Left ventricle myocardium superior (tissue), 1 donor: ENCODE measurements around the gene KLF3. TPM values are rescaled to one million over a fixed set of nuclear protein-coding genes. Genes with fewer than 3 reads are reported as not detected.

Experiments
- ATAC-seq: fragments of 200-7000 bp; cut with Tn5 transposase; one replicate; pipeline ENCODE4 v1.9.1; 2020; ENCODE audit warnings: mild to moderate bottlenecking, moderate library complexity
- DNase-seq: peaks from one replicate; pipeline ENCODE4 v3.0.0-alpha.2; 2020
- intact Hi-C: fragments of 100-400 bp; cut with micrococcal nuclease; formaldehyde crosslinking; loops from one replicate; pipeline ENCODE4 v1.11.0; 2022
- total RNA-seq: library from RNA; stranded (reverse); fragmentation: NEBNext Ultra II Directional; extraction: Animal tissue kit (Norgen Biotek cat#: 25700); gene quantifications from one replicate; pipeline ENCODE4 v1.2.1, GENCODE V29; 2021
- donor health status: DM: no; HTN: yes; CAD: no; lungs with severe emphysema.

Gene KLF3
- total RNA-seq, 1 donor from 2014 or later, result 17.7 TPM

DNA sequence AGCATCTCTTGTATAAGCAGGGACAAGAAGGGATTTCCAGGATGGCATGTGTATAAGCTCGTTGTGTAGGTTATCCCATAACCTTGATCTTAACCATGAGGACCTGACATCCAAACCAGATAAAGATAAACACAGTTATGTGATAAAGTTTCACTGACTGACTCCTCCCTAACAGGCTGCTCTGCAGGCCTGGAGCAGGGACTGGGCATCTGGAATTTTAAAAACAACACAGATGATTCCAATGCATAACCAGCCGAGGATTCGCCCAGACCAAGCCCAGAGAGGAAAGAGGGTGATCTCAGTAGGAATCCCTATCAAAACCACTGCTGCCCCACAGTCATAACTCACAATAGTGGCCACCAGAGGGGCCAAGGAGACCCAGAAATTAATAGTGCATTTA lies 22.7 kb downstream of the KLF3 start:
- intact Hi-C loops, result no loop called here
- DNase-seq (no peak), ATAC-seq (no peak)

DNA sequence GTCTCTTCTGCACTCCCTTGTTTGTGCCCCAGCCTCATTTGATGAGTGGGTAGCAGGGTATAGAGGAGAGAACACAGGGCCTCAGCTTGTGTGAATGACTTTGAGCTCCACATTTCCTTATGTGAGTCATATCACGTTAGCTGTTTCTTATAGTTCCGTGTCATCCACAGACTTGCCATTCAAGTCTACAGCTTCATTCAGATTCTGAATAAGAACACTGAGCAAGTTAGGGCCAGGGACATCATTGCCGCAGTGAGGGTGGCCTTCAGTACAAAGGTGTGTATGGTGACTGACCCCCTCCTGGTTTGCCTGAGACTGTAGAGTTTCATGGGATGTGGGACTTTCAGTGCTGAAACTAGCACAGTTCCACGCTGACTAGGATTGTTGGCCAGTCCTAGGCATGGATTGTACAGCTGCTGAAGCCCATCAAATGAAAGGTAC lies 23.6 kb downstream of the KLF3 start:
- DNase-seq, result no peak
- intact Hi-C loops, result no loop called here
- ATAC-seq, result no peak

DNA sequence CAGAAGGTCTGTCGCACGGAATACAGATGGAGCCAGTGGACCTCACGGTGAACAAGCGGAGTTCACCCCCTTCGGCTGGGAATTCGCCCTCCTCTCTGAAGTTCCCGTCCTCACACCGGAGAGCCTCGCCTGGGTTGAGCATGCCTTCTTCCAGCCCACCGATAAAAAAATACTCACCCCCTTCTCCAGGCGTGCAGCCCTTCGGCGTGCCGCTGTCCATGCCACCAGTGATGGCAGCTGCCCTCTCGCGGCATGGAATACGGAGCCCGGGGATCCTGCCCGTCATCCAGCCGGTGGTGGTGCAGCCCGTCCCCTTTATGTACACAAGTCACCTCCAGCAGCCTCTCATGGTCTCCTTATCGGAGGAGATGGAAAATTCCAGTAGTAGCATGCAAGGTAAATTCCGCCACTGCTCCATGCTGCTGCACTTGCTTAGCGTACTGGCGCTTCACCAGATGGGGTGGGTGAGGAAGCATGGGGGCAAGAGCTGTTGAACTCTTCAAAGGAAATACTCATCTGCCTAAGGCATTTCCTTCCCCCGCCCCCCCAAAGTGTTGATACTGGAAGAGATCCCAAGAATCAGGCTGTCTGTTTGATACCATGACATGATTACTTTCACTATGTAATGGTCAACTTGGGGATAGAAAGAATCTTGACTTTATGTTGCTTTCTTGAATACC lies 24.8 kb downstream of the KLF3 start:
- ATAC-seq, result no peak
- intact Hi-C loops, result no loop called here
- DNase-seq, result no peak

DNA sequence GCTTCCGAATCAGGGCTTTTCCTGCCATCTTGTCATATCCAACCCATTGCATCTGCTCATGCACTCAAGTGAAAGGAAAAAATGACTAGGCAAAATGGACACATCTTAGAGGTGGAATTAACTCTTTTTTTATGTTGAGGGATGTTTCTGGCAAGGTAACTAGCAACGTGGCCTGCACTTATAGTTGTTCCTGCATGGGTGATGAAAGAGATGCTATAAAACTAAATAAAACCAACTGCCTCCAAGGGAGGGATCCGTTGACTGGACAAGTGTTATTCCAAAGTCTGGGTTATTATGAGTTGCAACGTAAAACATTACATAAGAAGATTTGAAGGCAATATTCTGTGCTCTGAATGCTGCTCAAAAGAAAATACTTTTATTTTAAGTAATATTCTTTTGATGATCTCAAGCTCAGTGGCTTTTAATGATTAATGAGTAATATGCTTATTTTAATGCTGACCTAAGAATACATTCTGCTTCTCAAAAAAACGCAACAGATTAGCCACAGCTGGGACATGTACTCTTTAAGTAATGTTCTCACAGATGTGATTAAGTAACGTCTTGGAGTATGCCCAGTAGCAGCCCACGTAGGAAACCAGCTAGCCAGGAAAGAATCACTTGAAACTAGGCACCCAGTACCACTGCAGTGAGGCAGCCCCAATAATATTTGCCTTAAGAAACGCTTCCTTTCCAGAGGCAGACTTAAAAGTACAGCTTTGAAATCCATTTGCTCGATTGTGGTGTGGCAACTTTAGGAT lies 27.4 kb downstream of the KLF3 start:
- intact Hi-C loops, result no loop called here
- ATAC-seq, result peak; percentile 87
- no peak for DNase-seq

DNA sequence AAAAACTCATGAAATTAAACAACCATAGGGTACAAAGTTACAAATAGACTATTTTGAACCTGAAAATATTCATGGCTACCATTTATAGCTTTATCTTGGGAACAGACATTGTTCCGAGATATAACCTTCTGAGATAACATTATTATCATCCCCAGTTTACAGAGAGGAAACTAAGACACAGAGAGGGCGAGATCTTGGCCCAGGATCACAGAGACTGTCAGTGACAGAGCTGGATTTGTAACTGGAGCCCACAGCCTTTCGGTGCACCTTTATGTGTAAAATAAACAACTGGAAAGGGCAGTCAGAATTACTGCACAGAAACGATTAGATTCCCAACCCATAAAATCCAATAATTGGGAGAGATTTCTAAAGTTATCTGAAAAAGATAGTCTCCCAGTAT lies 28.4 kb downstream of the KLF3 start:
- intact Hi-C loops, result no loop called here
- no peak for ATAC-seq
- no peak for DNase-seq

DNA sequence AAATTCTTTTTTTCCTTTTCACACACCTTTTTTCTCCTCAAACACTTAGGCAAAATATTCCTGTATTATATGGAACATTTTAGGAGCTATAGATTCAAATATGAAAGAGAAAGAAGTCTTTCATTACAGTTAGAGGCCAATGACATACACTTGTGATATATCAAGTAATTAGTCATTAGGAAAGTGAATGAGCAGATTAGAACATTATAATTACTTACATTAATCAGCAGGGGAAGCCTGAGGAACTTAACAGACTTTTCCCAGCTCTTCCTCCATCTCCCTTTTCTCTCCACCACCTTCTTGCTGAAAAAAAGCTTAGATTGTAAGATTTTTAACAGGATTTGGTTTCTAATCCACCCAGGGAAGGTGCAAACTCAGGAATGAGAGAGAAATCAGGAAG lies 29.6 kb downstream of the KLF3 start:
- no peak for DNase-seq
- ATAC-seq, result no peak
- intact Hi-C loops, result no loop called here

DNA sequence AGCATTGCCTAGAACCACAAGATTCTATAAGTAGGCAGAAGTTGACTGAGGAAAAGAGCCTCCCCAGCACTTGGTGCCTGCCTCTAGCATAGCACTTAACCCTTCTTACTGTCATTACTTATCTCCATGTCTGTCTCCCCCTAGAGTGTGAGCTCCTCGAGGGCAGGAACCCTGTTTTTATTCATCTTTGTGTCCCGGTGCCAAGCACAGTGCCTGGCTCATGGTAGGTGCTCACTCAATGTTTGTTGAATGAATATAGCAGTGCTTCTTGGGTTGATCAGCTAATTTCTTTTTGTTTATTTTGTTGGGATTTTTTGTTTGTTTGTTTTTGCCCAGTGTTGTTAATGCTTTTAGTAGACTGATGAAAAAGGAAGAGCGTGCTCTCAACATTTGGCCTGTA lies 30.3 kb downstream of the KLF3 start:
- ATAC-seq (no peak), DNase-seq (no peak)
- intact Hi-C loops, result no loop called here

DNA sequence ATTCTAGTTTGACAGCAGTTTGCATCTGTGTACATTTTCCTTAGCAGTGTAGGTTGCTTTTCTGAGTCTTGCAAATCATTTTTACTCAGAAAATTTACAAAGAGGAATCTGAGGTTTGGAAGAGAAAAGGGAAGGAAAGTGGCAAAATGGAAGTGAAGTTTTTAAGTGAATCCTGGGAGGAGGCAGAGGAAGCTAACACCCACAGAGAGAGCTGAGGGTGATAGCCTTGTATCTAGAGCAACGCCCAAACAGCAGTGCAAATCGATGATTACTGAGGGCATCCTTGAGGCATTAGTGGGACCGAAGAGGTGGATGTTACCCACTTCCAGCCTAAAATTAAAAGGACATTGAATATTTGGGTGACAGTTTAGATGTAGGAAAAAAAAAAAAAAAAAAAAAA lies 31.8 kb downstream of the KLF3 start:
- DNase-seq (no peak), ATAC-seq (no peak)
- intact Hi-C loops, result no loop called here

DNA sequence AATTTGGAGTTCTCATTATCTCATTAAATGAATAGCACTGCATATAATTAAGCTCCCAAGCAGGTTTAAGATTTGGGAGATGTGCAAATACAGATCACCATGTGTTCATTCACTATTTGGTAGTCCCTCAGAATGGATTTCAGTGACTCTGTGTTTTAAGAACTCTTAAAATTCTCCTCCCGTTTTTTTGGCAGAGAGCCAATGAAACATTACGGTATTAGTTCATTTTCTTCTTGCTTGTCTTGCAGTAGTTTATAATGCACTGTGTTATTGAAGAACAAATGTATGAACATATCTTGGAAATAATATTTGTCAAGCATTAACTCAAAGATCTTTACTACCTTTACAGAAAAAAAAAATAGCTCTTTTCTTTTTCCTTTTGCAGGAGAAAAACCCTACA lies 32.7 kb downstream of the KLF3 start:
- intact Hi-C loops, result no loop called here
- DNase-seq (no peak), ATAC-seq (no peak)

DNA sequence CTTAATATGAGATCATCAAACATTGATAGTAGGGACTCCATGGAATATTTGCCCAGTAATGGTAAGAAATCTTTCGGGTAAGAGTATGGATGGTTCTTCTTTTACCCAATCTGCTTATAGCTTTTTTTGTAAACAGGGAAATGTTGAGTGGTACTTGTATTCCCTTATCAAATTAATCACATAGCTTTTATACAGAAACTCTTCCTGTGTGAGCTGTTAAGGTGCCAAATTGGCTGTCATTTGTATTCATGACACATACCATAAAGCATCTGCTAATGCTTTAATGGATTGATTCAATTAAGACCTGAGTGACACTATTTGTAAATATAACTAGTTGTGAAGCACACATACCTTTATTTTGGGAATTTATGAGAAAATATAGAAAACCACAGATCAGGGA lies 34.2 kb downstream of the KLF3 start:
- no peak for ATAC-seq

DNA sequence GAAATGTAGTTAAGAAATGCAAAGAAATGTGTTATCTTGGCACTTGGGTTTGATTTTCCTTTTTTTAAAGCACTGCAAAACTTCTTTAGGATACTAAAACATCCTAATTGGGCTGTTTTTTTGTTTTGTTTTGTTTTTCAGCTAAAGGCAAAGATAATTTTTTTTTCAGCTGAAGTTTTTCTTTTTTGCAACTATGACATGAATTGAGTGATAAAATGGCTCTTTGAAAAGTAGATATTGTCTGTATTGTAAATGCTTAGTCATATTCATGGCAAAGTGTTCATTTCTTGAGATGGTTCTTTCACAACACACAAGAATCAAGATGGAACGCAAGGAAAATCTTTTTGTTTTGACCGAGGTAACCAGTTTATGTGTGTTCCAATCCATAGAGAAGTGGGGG lies 35.1 kb downstream of the KLF3 start:
- ATAC-seq, result no peak
- intact Hi-C loops, result no loop called here
- no peak for DNase-seq

More for the DNA sequence above, 34.2 kb downstream of the KLF3 start:
- no peak for DNase-seq
- intact Hi-C loops, result no loop called here

DNA sequence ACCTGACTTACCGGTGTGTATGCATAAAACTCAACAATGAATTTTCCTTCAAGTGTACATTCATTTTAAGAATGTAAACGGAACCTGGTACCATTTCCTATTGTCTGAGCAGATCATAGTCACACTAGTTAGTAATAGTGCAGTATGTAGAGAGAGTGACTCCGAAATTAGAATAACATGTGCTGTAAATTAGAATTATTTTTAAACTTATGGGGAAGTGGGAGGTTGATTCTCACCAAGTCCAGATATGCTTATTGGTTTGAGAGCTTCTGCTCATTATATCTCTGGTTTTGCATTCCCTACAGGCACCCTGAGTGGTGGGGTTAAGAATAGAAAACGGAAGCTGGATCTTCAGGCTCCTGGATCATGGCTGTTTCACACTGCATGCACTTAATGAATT lies 39.6 kb downstream of the KLF3 start:
- intact Hi-C loops, result no loop called here
- DNase-seq, result no peak
- no peak for ATAC-seq

DNA sequence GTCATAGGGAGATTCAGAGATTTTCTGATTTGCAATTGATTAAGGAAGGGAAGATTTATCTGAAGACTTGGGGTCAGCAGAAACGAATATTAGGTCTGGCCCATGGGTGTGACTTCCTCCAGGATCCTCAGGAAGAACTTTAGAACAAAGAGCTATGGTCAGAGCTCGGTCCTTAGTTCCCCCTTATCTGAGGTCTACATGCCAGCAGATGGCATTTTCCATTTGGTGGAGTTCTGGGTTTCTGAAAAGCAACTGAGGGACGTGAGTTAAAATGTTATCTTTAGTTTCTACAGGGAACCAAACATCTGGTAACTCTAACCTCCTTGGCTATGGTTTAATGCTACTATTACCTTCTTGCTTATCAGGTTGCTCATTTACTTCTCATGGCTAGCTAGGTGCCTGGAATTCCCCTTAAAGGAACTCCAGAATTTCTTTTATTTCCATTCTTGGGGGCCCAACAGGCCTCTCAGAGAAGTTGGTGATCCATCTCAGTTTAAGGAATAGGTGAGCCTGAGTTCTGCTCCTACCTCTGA lies 40.7 kb downstream of the KLF3 start:
- DNase-seq (no peak), ATAC-seq (no peak)
- intact Hi-C loops, result no loop called here

DNA sequence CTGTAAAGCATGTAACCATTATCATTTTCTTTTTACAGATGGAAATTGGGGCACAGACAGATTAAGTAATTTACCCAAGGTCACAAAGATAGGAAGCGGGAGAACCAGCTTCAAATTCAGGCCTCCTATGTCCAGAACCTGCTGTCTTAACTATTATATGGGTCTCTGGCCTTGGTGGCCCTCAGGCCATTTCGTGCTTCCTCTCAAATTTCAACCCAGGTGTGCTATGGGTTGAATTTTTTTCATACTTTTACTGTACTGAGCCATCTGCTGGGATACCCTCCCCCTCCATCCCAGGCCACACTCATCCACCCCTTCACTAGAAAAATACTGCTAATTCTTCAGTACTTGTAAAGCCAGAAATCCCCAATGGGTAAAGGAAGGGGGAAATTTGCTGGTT lies 42.3 kb downstream of the KLF3 start:
- intact Hi-C loops, result no loop called here
- ATAC-seq, result no peak
- DNase-seq, result no peak

DNA sequence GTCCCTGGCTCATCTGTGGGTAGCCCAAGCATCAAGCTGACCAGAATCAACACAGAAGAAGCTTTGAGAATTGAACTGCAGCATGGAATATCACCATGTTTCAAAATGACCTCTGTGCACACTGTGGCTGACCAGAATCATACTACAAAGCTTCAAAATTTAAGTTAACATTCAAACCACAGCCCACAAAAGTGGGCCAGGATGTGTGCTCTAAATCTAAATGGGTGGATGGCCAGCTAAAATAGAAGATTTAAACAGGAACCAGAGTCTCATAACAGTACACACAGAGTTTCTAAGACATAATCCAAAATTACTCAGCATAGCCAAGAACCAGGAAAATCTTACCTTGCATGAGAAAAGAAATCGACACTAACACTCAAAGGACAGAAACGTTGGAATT lies 46.1 kb downstream of the KLF3 start:
- intact Hi-C loops, result no loop called here
- no peak for ATAC-seq
- DNase-seq, result no peak

DNA sequence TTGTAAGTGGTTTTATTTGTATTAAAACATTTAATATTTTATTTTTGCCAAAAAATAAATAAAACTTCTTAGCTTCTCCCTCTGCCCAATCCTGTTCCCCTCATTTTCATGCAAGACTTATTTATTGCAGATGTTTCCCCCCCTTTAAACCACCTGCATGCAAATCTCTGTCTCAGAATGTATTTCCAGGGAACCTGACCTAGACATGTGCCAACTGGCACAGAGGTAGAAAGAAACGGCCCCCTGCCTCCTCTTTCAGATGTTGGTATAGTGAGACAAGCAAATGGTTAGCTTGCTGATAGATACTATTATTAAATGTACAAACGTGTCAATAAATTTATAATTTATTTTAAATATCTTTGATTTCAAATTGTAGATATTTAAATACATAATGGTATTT lies 47.1 kb downstream of the KLF3 start:
- no peak for ATAC-seq
- intact Hi-C loops, result no loop called here
- no peak for DNase-seq

DNA sequence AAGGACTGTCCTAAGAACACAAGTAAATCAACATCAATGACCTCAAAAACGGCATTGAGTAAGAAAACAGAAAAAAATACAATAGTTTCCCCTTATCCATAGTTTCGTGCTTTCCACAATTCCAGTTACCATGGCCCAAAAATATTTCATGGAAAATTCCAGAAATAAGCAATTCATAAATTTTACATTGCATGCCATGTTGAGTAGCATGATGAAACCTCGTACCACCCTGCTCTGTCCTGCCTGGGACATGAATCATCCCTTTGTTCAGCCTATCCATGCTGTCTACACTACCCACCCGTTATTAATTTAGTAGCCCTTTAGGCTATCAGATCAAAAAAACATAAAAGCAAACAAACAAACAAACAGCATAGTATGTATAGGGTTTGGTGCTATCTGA lies 51.1 kb downstream of the KLF3 start:
- intact Hi-C loops, result no loop called here
- DNase-seq (no peak), ATAC-seq (no peak)

DNA sequence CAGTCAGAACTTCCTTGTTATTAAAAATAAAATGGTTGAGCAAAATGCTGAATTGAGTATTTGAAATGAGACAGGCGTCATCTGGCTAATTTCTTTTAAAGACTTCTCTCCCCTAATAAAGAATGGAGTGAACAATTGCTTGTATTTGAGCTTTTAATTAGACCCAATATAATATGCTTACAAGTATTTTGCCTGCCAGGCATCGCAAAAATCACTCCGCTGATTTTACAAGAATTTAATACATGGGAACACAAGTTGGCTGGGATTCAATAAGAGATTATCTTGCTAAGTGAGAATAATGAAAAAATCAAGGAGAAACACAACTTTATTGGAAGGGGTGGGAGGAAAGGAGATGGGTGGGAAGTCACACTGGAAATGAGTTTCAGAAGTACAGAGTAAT lies 52.3 kb downstream of the KLF3 start:
- no peak for DNase-seq
- intact Hi-C loops, result no loop called here

DNA sequence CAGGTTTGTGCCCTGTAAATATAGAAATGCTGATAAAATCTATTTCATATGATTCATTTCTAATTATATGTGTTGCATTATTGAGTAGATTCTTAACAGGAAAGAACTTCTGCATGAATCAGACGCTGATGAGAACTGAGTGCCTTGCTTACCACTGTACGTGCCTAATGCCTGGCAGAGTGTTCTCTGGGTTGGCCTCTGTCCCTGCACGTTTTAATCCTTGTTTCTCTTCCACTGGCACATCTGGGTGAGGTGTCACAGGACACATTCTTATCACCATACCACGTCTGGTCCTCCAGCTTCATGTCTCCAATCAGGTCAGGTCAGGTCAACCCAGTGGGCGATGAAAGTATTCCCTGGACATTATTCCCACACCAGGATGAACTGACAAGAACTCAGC lies 53.6 kb downstream of the KLF3 start:
- peak; percentile 97 for ATAC-seq
- DNase-seq, result no peak
- intact Hi-C loops, result no loop called here

More for the DNA sequence above, 52.3 kb downstream of the KLF3 start:
- no peak for ATAC-seq

DNA sequence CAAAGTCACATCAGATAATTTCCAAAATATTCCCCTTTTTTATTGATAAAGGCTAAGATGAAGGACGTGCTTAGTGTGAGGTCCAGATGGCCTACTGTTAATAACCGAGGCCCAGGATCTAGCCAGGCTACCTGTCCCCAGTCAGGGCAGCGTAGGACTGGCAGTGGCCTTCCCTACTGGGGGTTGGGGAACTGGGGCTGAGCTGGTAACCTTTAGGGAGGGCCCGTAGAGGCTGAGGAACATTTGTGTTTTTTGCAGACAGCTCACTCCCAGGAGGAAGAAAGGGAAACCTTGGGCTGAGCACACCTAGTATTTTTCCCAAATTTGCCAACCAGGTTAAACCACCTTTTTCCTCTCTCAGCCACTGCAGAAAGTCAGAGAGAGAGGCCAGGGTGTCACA lies 59.1 kb downstream of the KLF3 start:
- ATAC-seq (no peak), DNase-seq (no peak)
- intact Hi-C loops, result no loop called here
